Adrenal gland (tissue), 12 donors: ENCODE data around the gene RABGAP1L. TPM values are rescaled to one million over a fixed set of nuclear protein-coding genes. Genes with fewer than 3 reads are reported as not detected.

Experiments
- DNase-seq, 7 donors: peaks; one replicate each; pipeline ENCODE4 v3.0.0-alpha.2; 2019 to 2020
- H3K27ac ChIP-seq, 5 donors: fragments of 200-600 bp; sonication (generic) in 4 of 5; 1 replicate in 3 of 5; 2 replicates in 2 of 5; pipeline versions ENCODE4 v1.5.1 to v1.8.0; 2016 to 2020; ENCODE audit warnings: mild to moderate bottlenecking in 1 of 5
- H3K27me3 ChIP-seq: fragments of 200-600 bp; 2 replicates; pipeline ENCODE4 v1.8.0; 2021
- H3K36me3 ChIP-seq, 2 donors: fragments of 200-600 bp; replicated peaks in 1 of 2; 1 replicate in 1 of 2; 2 replicates in 1 of 2; pipeline versions ENCODE4 v1.5.1 to v1.8.0; 2018 to 2022
- H3K4me1 ChIP-seq, 2 donors: fragments of 200-600 bp; replicated peaks in 1 of 2; 1 replicate in 1 of 2; 2 replicates in 1 of 2; pipeline versions ENCODE4 v1.5.1 to v1.8.0; 2018 to 2021
- H3K4me3 ChIP-seq, 4 donors: fragments of 200-600 bp; sonication (generic) in 3 of 4; one replicate each; pipeline ENCODE4 v1.5.1; 2016 to 2018
- H3K9me3 ChIP-seq, 3 donors: fragments of 200-600 bp; sonication (generic) in 1 of 3; replicated peaks in 1 of 3; 1 replicate in 2 of 3; 2 replicates in 1 of 3; pipeline versions ENCODE4 v1.5.1 to v1.8.0; 2016 to 2021
- CTCF ChIP-seq, 6 experiments: fragments of 450-650 bp in 4 of 6; fragments of 200-600 bp in 2 of 6; sonication (generic) in 1 of 6; IDR thresholded peaks; 1 replicate in 5 of 6; 2 replicates in 1 of 6; pipeline versions ENCODE4 v1.5.1 to v1.8.0; 2016 to 2021; ENCODE audit warnings: antibody characterized with exemption in 6 of 6, mild to moderate bottlenecking in 2 of 6, moderate library complexity in 1 of 6
- POLR2A ChIP-seq, 2 donors: fragments of 450-650 bp; IDR thresholded peaks; one replicate each; pipeline ENCODE4 v1.6.1; 2017; ENCODE audit warnings: antibody characterized with exemption in 2 of 2, mild to moderate bottlenecking in 2 of 2, moderate library complexity in 1 of 2
- WGBS, 4 donors: extraction: QIAGEN DNeasy Blood & Tissue Kit in 2 of 4; methylation state at CpG; one replicate each; pipeline versions ENCODE4 v1.1.5 to v1.1.7; 2013 to 2017; 5-methylcytosine and 5-hydroxymethylcytosine counted together
- intact Hi-C, 2 donors: fragments of 100-400 bp; cut with DNase I; formaldehyde crosslinking; loops; one replicate each; pipeline versions ENCODE4 v1.14.1 to v1.15.0; 2022 to 2023
- polyA plus RNA-seq, 3 donors: library from polyadenylated mRNA; stranded (reverse); fragments of 200-250 nt in 2 of 3; fragments of 350-450 nt in 1 of 3; fragmentation: Illumina TruSeq in 1 of 3; extraction: RNeasy Lipid Tissue Mini Kit (QIAGEN cat#74804) in 1 of 3; gene quantifications; one replicate each; pipeline ENCODE4 v1.2.3, GENCODE V29; 2013 to 2014
- total RNA-seq, 9 donors: library from RNA; depleted of rRNA in 4 of 9; stranded (reverse); fragments of >200 nt in 4 of 9; fragments of 120-200 nt in 1 of 9; fragmentation: NEBNext Ultra II Directional in 1 of 9; extraction: Animal tissue kit (Norgen Biotek cat#: 25700) in 1 of 9; gene quantifications; one replicate each; pipeline versions ENCODE4 v1.1.0 to v1.2.4, GENCODE V29; 2013 to 2023
- donor health status: healthy with polysubstance abuse.
- donor health status: Bipolar disorder and iron deficiency.
- donor health status: DM: yes; HTN: yes; CAD: no.
- donor health status: DM: no; HTN: no; CAD: no.
- donor health status: DM: no; HTN: no; CAD: no.
- donor health status: DM: yes; HTN: yes; CAD: no.

RABGAP1L gene
- total and polyA plus RNA-seq, 12 donors: 10.4 to 29.9 (median 19.7) TPM

GRCh38 chr1:175034775-175035174 lies 875.5 kb downstream of the RABGAP1L start:
- H3K27me3 ChIP-seq: no peaks in the 10 kb centered on the region
- intact Hi-C loops: loop anchor here (5.0 kb wide), 1 partner anchor 88 kb away; no protein-coding TSS in a partner anchor
- no peaks in the 10 kb centered on the region for H3K4me1 ChIP-seq
- no peak overlapping the region for H3K27ac ChIP-seq
- no peak for DNase-seq
- no peak overlapping the region for H3K4me3 ChIP-seq
- 71 to 77% (median 74%) methylated on average over 2 of the region's 2 CpGs for WGBS, 4 donors
- H3K9me3 ChIP-seq: no peaks in the 10 kb centered on the region
- TF ChIP-seq CTCF (IDR thresholded peaks at IDR 0.05) (no peak), POLR2A (IDR thresholded peaks at IDR 0.05) (no peak)
- H3K36me3 ChIP-seq: no peaks in the 10 kb centered on the region

- intact Hi-C loops: no loop called here
- WGBS, 4 donors: 80 to 88% (median 85%) methylated on average over 4 to 6 of the region's 6 CpGs
- TF ChIP-seq POLR2A (IDR thresholded peaks at IDR 0.05): no peak
- no peak for TF ChIP-seq CTCF (IDR thresholded peaks at IDR 0.05)
These were observed 876.5 kb downstream of the RABGAP1L start for GRCh38 chr1:175035865-175036264.

DNA sequence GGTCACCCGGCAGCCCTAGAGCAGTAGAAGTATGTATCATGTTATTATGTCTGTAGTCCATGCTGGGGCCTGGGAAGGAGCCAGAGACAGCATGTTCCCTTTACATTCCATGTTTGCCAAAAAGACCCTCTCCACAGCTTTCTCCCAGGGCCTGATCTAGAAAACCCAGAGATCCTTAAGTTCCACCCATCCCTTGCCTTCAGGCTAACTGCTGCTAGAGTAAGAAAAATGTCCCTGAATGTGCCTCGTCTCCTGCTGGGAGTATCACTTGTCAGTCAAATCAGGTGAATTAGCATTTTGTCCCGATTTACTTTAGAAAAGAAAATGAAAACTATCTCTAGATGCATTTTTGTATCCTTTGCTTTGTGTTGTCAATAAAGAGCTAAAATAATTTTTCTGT lies 877.2 kb downstream of the RABGAP1L start:
- Histone ChIP-seq H3K27me3 (no peaks in the 10 kb centered on the region), H3K9me3 (no peaks in the 10 kb centered on the region), H3K27ac (no peak overlapping the region), H3K4me1 (no peaks in the 10 kb centered on the region), H3K36me3 (no peaks in the 10 kb centered on the region), H3K4me3 (no peak overlapping the region)
- no peak for DNase-seq
- TF ChIP-seq POLR2A (IDR thresholded peaks at IDR 0.05) (no peak), CTCF (IDR thresholded peaks at IDR 0.05) (no peak)
- intact Hi-C loops: no loop called here
- 58 to 80% (median 72%) methylated on average over 3 of the region's 3 CpGs for WGBS, 4 donors

More at GRCh38 chr1:175035865-175036264, 876.5 kb downstream of the RABGAP1L start:
- no peaks in the 10 kb centered on the region for H3K9me3 ChIP-seq
- H3K36me3 ChIP-seq: no peaks in the 10 kb centered on the region
- no peak overlapping the region for H3K27ac ChIP-seq
- no peaks in the 10 kb centered on the region for H3K27me3 ChIP-seq
- no peak for DNase-seq
- no peak overlapping the region for H3K4me3 ChIP-seq
- H3K4me1 ChIP-seq: no peaks in the 10 kb centered on the region

DNA sequence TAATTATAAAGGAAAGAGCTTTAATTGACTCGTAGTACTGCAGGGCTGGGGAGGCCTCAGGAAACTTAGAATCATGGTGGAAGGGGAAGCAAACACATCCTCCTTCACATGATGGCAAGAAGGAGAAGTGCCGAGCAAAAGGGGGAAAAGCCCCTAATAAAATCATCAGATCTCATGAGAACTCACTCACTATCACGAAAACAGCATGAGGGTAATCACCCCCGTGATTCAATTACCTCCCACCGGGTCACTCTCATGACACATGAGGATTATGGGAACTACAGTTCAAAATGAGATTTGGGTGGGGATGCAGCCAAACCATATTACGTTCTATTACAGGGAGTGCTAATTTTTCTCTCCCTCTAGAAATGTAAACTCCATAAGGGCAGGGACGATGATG lies 878.1 kb downstream of the RABGAP1L start:
- Histone ChIP-seq H3K27me3 (no peaks in the 10 kb centered on the region), H3K27ac (no peak overlapping the region), H3K9me3 (no peaks in the 10 kb centered on the region), H3K4me3 (no peak overlapping the region), H3K36me3 (no peaks in the 10 kb centered on the region), H3K4me1 (no peaks in the 10 kb centered on the region)
- 52 to 64% (median 59%) methylated on average over 7 of the region's 7 CpGs for WGBS, 4 donors
- no peak for TF ChIP-seq CTCF (IDR thresholded peaks at IDR 0.05)
- TF ChIP-seq POLR2A (IDR thresholded peaks at IDR 0.05): no peak
- intact Hi-C loops: no loop called here
- DNase-seq: no peak
